ENCODE data around the gene MACROD2.

Gene MACROD2

DNA sequence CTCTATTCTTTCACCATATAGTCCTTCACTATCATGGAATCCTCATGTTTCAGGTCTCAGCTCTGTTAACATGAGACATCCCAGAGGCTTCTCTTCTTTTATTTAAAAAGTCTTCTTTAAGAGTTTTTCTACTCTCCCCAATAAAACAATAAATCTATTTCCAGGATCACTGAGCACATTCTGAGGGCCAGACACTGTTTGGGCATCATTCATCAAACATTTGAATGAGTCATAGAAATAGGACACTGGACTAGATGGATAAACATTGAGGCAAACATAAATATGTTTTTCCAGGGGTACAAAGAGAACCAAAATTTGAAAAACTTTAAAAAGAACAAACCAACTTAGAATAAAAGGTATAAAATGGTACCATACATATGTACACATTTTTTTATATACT, 2023.6 kb downstream of the MACROD2 start:
- DNase-seq (ENCODE audit: low spot score): no peak

- peak; percentile 76 for DNase-seq (ENCODE audit: low spot score)
These were observed 2025.7 kb downstream of the MACROD2 start for GRCh38 chr20:16020971-16021370.

DNA sequence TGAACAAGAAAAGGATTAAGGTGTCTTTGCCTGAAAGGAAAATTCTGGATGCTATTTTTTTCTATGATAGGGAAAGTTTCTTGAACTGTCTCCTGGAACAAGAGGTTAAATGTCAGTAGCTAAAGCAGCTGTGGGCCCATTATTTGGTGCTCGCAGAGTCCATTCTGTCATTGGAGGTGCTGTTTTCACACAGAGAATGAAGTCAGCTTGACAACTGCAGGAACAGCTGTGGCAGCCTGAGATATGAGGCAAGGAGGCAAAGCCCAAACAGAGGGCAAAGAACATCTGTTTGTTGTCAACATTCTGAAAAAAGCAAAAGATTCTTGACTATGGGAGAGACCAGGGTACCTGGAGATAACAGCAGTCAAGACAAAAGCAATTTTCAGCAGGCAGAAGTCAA, 2029.8 kb downstream of the MACROD2 start:
- no peak for DNase-seq (ENCODE audit: low spot score)

GRCh38 chr20:16027686-16028085, 2032.4 kb downstream of the MACROD2 start:
- DNase-seq (ENCODE audit: low spot score): no peak

GRCh38 chr20:16028923-16029322, 2033.6 kb downstream of the MACROD2 start:
- no peak for DNase-seq (ENCODE audit: low spot score)

GRCh38 chr20:16030253-16030652, 2034.9 kb downstream of the MACROD2 start:
- DNase-seq (ENCODE audit: low spot score): no peak

DNA sequence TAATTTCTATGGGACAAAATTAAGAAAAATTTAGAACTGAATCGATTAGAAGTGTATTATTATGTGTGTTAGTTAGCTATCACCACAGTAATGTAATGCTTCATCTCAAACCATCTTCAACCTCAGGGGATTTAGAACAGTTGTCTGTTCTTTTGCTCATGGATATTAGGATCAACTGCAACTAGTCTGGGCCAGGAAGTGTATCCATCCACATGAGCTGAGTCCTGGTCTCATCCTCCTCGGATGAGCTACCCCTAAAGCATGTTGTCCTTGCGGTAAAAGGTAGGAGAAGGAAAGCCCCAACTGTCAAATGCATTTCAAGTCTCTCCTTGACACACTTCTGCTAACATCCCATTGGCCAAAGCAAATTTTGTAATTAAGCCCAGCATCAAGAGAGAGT, 2040.3 kb downstream of the MACROD2 start:
- no peak for DNase-seq (ENCODE audit: low spot score)

DNA sequence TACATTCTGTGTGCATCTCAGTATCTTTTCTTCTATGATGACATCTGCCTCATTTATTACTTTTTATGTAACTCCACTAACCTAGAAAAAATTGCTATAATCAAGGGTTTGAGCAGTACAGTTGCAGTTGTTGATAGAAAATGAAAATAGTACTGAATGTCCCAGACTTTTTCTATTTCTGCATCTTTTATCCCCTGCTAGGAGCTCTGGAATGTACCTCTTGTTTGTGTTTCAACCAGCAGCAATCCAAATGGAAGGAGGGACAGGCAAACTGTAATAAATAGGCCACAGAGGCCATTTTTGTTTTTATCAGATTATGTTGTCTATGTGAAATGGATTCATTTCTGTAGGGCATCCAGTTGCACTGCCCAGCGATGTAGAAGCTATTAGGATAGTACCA, 2041.0 kb downstream of the MACROD2 start:
- DNase-seq (ENCODE audit: low spot score): no peak

- DNase-seq (ENCODE audit: low spot score): no peak
These were observed 2045.4 kb downstream of the MACROD2 start for GRCh38 chr20:16040742-16041141.

DNA sequence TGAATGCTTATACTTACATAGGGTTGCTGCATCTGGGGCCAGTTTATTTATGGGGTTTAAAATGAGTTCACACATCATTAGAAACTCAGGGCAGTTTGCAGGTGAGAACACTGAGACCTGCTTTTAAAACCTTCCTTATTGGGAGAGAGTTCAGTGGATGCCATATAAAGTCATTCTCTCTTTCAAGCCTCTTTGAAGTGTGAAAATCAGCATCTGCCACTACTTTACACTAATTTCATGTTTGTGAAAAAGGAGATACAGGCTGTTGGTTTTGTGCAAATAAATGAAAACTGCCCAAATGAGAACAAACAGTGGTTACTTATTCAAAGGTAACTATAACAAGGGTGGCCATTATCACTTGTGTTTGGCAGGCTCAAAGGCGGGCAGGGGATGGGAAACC, 2047.4 kb downstream of the MACROD2 start:
- no peak for DNase-seq (ENCODE audit: low spot score)

GRCh38 chr20:16043931-16044330, 2048.6 kb downstream of the MACROD2 start:
- no peak for DNase-seq (ENCODE audit: low spot score)

- DNase-seq (ENCODE audit: low spot score): no peak
These were observed 2053.6 kb downstream of the MACROD2 start for GRCh38 chr20:16048876-16049275.

- DNase-seq (ENCODE audit: low spot score): no peak
These were observed 2054.3 kb downstream of the MACROD2 start for GRCh38 chr20:16049529-16050093.

DNA sequence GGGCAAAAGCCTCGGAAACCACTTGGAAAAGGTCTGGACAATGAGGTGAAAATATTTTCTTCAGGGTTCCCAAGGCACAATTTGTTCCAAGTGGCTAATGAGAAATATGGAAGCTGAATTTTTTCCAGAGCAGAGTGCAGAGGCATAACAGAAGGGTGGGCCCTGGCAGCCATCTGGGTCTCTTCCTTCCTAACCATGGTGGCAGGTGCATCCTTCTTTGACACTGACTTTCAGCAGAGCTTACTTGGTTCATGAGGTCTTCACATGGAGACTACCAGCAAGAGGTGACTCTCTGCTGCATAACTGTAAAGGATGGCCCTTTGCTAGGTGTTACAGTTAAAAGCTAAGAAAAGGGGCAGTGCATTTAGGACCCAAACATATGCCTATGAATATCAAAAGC, 2055.1 kb downstream of the MACROD2 start:
- no peak for DNase-seq (ENCODE audit: low spot score)

GRCh38 chr20:16051968-16052367, 2056.7 kb downstream of the MACROD2 start:
- DNase-seq (ENCODE audit: low spot score): no peak

DNA sequence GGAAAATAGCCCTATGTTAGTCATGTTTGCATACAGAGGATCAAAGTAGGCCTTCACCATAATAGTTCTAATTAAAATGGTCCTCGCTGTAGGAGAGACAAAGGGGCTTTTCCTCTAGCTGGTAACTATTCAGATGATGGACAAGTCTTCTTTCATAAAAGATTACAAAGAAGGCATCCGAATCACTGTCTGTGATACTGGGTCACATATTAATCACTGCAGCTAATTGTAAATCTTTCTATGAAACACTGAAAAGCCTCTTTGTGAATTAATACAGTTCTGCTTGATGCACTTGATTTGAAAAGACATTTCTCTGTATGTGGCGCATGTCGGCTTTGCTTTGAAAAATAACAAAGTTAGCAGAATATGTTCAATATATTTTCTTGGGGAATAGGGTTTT, 2057.1 kb downstream of the MACROD2 start:
- no peak for DNase-seq (ENCODE audit: low spot score)

- DNase-seq (ENCODE audit: low spot score): no peak
These were observed 2059.7 kb downstream of the MACROD2 start for GRCh38 chr20:16054985-16055384.

- no peak for DNase-seq (ENCODE audit: low spot score)
These were observed 2062.3 kb downstream of the MACROD2 start for GRCh38 chr20:16057651-16058050.

DNA sequence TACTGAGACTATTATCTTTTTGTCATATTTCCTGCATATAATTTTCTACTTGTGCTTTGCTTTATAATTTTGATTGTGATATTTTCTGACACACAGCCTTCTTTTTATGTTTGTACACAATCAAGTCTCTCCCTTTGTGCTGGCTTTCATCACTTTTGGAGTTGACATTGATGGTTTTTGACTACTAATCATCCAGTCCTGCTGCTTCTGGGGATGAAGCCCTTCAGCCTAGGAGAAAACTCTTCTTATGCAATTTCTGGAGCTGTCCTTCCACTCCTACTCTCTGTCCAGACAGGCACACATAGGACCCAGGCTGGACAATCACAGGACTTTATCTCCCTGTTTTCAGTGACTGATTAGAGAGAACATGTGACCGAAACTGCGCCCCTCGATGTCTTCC, 2063.0 kb downstream of the MACROD2 start:
- DNase-seq (ENCODE audit: low spot score): no peak

DNA sequence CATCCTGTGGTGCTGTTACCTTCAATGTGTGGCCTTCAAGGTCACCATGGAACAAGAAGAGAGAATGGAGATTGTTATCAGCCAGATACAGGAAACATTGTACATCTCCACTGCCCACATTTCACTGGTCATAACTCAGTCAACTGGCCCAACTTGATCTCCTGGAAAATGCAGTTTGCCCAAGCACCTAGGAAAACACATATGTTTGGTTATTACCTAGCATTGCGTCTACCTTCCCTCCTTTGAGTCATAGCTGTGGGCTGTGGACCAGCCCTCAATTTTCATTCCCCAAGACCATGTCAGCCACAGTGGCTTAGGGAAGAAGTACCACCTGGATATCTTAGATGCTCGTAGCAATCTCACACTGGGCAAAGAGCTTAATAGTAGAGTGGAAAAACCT, 2064.5 kb downstream of the MACROD2 start:
- no peak for DNase-seq (ENCODE audit: low spot score)

DNA sequence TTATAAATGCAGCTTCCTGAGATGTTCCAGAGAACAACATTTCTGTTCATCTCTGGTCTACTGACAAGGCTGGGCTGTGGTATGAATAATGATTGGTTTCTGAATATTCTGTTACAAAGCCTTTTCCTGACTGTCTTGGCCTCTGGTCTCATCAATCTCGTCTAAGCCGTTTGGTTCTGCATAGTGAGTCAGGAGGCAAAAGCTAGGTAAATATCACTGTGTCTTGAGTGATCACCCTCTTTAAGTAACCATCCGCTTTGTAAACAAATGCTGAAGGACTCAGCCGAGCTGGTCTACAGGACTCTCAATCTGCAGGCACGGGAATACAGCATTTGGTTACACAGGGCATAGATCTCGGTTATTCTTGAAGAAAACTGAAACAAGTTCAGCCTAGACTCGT, 2066.0 kb downstream of the MACROD2 start:
- no peak for DNase-seq (ENCODE audit: low spot score)

DNA sequence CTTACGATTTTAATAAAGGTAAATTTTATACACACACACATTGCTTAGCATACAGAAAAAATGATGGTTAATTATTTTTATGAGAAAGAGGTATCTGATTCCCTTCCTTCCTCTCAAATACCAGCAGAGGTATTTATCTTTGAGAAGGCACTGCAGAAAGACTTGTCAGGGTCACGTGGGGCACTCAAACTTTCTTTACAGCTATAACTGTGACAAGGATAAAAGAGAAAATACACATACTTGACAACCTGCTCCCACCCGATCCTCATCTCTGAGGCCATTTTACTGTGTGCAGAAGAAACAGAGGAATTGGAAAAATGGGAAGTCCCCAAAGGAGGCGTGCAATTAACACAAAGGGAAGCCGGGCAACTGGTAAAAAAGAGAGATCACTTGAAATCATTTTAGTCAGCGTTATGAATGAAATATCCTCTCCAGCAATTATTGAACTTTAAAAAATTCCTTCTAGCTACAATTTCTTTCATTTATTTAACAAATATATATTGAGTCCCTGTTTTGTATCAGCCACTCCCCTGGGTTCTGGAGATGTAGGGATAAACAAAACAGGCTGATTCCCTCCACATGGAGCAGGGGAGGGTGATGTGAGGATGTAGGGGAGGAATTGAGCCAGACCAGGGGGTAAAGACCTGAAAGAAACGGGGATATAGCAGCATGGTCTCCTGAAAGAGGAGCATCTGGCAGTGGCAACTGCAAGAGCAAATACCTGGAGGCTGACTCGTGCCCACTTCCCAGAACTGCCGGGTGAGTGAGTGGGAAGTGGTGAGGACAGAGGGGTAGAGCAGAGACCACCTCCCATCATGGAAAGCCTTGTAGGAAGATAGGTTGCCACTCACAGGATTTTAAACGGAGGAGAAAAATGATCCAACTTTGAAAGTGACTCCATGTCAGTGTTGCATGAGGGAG, 2067.6 kb downstream of the MACROD2 start:
- no peak for DNase-seq (ENCODE audit: low spot score)

DNA sequence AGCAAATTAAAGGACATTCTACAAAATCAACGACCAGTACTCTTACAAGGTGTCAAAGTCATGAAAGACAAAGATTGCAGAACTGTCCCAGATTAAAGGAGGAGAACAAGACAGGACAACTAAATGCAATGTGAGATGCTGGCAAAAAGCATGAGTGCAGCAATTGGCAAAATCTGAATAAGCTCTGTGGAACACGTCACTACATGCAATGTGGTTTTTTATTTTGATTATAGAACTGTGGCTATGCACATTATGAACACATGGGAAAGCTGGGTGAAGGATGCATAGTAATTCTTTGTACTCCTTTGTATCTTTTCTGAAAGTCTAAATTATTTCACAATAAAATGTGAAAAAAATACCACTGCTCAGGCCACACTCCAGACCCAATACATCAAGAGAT, 2068.6 kb downstream of the MACROD2 start:
- DNase-seq (ENCODE audit: low spot score): no peak

Data from kidney capillary endothelial cell (primary cell).